ENCODE data around the gene BEND6. TPM values are rescaled to one million over a fixed set of nuclear protein-coding genes. Genes with fewer than 3 reads are reported as not detected.

Gene BEND6
- total and polyA plus RNA-seq, 2 of the 4 experiments (the other 2 are of a cell fraction) = 4.1 to 9.7 TPM

DNA sequence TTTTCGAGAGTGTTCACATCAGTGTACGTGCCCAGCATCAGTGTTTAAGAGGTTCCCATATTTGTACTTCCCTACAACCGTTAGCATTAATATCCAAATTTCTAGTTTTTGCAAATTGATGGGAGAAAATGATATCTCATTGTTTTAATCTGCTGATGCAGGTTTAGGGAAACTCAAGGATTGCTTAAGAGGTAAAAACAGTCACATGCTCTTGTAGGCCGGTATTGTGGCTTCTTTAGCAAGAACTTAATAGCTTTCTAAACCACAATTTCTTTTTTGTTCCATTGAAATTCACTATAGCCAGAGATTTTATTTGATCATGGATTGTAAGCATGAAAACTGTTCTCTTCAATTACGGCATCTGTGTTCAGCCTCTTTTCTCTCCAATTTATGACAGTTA lies 29.5 kb downstream of the BEND6 start:
- Histone ChIP-seq H3K27ac (ENCODE audit: insufficient read depth, low read length) (no peak overlapping the region), H2AFZ (replicated peaks; ENCODE audit: low read length, poor library complexity) (no peak overlapping the region), H2BK5ac (ENCODE audit: low read depth, low read length, poor library complexity, severe bottlenecking) (no peak overlapping the region), H2BK15ac (ENCODE audit: low read depth, low read length) (no peak overlapping the region), H3K4me1 (ENCODE audit: control insufficient read depth, insufficient read depth, low read length) (no peaks in the 10 kb centered on the region), H2AK9ac (replicated peaks; ENCODE audit: low read depth, low read length, poor library complexity) (no peak overlapping the region), H4K91ac (ENCODE audit: insufficient read depth, low read depth, low read length) (no peak overlapping the region), H3K23ac (ENCODE audit: low read depth, low read length) (no peak overlapping the region), H4K8ac (ENCODE audit: low read depth in 2 of 2, low read length in 2 of 2) (no peak overlapping the region), H3K18ac (ENCODE audit: low read depth, low read length) (no peak overlapping the region), H3K9me3 (ENCODE audit: control insufficient read depth, insufficient read depth, low read length) (no peaks in the 10 kb centered on the region), H4K20me1 (ENCODE audit: insufficient read depth, low read length) (no peaks in the 10 kb centered on the region), H4K5ac (ENCODE audit: low read depth, low read length) (no peak overlapping the region), H3K56ac (ENCODE audit: extremely low read depth, insufficient read depth, low read length) (no peak overlapping the region), H3K4me2 (ENCODE audit: low read depth, low read length) (no peak overlapping the region), H3K27me3 (ENCODE audit: control insufficient read depth, insufficient read depth, low read length) (no peaks in the 10 kb centered on the region), H3K79me1 (ENCODE audit: low read depth in 1 of 2, low read length in 2 of 2) (no peaks in the 10 kb centered on the region), H3K9me1 (ENCODE audit: insufficient read depth, low read length) (no peaks in the 10 kb centered on the region), H3K4me3 (ENCODE audit: insufficient read depth, low read depth, low read length) (no peak overlapping the region), H2BK20ac (ENCODE audit: low read depth, low read length) (no peak overlapping the region), H2BK120ac (ENCODE audit: low read depth, low read length) (no peak overlapping the region), H2AK5ac (ENCODE audit: low read depth, low read length) (no peak overlapping the region), H3K36me3 (ENCODE audit: control insufficient read depth, insufficient read depth, low read length) (0 out of 2 replicates have a peak, but pooled peaks cover 1% of the 10 kb centered on the region), H3K14ac (replicated peaks; ENCODE audit: low read depth, low read length) (no peak overlapping the region), H3K4ac (ENCODE audit: low read depth, low read length) (no peak overlapping the region), H3K9ac (ENCODE audit: low read depth, low read length) (no peak overlapping the region)
- BruUV-seq (replicated peaks) = no TSS peak
- ATAC-seq (ENCODE audit: low read depth) (no peak), DNase-seq (peak; percentile 60)
- CTCF ChIA-PET = no interaction called here
- WGBS, 2 experiments (ENCODE audit: extremely low coverage in 2 of 2, insufficient read length in 1 of 2) = no CpG with 5 or more reads among the region's 5 CpGs
- TF ChIP-seq CEBPB (IDR thresholded peaks at IDR 0.05; ENCODE audit: low read depth, low read length) = peak; percentile 56; the same call in 1 of the 2 replicates
- TF ChIP-seq, protein P1, sequence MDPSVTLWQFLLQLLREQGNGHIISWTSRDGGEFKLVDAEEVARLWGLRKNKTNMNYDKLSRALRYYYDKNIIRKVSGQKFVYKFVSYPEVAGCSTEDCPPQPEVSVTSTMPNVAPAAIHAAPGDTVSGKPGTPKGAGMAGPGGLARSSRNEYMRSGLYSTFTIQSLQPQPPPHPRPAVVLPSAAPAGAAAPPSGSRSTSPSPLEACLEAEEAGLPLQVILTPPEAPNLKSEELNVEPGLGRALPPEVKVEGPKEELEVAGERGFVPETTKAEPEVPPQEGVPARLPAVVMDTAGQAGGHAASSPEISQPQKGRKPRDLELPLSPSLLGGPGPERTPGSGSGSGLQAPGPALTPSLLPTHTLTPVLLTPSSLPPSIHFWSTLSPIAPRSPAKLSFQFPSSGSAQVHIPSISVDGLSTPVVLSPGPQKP (IDR thresholded peaks at IDR 0.05; ENCODE audit: borderline replicate concordance, low read depth, low read length) = no peak
- no peak for TF ChIP-seq BHLHE40 (IDR thresholded peaks at IDR 0.05; ENCODE audit: low read depth, low read length)
- TF ChIP-seq, protein P2, sequence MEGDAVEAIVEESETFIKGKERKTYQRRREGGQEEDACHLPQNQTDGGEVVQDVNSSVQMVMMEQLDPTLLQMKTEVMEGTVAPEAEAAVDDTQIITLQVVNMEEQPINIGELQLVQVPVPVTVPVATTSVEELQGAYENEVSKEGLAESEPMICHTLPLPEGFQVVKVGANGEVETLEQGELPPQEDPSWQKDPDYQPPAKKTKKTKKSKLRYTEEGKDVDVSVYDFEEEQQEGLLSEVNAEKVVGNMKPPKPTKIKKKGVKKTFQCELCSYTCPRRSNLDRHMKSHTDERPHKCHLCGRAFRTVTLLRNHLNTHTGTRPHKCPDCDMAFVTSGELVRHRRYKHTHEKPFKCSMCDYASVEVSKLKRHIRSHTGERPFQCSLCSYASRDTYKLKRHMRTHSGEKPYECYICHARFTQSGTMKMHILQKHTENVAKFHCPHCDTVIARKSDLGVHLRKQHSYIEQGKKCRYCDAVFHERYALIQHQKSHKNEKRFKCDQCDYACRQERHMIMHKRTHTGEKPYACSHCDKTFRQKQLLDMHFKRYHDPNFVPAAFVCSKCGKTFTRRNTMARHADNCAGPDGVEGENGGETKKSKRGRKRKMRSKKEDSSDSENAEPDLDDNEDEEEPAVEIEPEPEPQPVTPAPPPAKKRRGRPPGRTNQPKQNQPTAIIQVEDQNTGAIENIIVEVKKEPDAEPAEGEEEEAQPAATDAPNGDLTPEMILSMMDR (conservative IDR thresholded peaks at IDR 0.05; ENCODE audit: low read depth, low read length) = no peak
- POLR2A ChIA-PET (ENCODE audit: unreplicated experiment) = no interaction called here
- intact Hi-C loops (cut with micrococcal nuclease) = no loop called here
- in situ Hi-C loops (cut with MboI; ENCODE audit: low sequenced_read_pairs) = no loop called here
- dilution Hi-C loops (cut with HindIII; ENCODE audit: low sequenced_read_pairs, unreplicated experiment) = no loop called here

Data from IMR-90 (cell line).